ENCODE measurements around the gene USP19. TPM values are rescaled to one million over a fixed set of nuclear protein-coding genes. Genes with fewer than 3 reads are reported as not detected.

The USP19 gene
- total RNA-seq, result 26.2 and 35.1 TPM in 2 replicates

DNA sequence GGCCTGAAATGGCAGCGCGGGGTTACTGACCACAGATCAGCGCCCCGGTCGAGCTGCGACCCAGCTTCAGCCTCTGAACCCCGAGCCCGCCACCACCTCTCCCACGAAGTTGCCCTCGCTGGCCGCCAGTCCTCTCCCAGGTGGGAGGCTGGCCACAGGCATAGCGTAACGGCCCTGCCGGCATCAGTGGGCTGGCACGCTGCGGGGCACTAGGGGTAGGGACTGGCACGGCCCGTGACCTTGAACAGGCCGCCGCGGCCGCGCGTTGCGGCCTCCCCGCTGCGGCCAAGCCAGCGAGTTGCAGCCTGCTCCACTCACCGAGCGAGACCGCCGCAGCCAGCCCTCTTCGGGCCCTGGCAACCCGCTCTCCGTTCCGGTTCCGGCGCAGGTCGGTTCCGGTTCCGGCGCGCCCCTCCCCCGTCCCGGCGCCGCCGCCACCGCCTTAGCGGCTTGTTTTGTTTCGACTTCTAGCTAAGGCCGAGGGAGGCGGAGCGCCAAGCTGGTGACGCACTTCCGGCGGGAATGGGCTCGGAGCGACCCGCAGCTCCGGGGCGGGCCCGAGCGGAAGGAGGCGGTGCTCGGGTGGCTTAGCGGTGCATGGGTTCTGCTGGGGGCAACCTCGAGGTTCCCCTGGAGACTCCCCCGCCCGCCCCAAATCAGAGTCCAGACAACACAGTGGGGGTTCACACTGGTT lies at the start of gene USP19:
USP19 (minus strand) TSS at position 386 of the 694 bp plus-strand sequence. CDS start 1,678 bp downstream, outside the sequence.

DNA sequence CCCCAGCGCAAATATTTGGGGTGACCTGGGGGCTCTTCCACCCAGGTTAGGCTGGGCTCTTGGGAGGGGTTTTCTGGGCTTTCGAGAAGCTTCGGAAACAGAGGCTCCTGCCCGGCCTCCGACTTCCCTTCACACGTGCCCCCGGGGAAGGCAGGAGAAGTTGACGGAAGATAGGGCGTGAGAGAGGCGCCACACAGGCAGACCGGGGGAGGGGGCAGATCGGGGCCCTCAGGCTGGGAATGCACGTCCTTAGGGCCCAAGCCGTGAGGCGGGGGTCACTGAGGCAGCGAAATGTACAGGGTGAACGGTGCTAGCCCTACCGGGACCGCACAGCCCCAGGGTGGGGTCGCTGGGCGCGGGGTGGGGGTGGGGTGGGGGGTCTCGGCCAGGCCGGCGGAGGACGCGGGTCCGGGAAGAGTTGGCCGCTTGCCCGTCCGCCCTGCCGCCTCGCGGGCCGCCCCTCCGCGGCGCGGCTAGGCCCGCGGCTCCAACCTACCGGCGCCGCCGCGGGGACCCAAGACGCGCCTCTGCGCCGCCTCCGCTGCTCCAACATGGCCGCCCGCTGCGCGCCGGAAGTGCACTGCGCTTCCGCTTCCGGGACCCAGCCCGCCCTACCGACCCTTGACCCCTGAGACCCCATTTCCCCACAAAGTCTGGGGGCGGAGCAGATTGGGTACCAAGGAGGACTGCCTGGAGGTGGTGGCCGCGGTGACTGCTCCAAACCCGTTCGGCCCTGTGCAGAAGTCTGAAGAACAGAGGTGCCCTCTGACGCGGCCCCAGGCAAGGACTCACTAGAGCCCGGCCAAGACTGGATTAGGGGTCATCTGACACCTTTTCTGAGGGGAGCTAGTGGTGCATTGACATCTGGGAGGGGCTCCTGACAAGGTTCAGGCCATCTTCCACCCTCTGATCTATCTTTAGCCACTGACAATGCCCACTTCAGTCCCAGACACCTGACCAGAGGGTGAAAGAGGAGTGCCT lies 45.4 kb upstream of the USP19 start, which contains the start of gene CCDC71:
CCDC71 (minus strand) TSS at position 561 of the 981 bp plus-strand sequence. CDS start 2,123 bp downstream, outside the sequence.

DNA sequence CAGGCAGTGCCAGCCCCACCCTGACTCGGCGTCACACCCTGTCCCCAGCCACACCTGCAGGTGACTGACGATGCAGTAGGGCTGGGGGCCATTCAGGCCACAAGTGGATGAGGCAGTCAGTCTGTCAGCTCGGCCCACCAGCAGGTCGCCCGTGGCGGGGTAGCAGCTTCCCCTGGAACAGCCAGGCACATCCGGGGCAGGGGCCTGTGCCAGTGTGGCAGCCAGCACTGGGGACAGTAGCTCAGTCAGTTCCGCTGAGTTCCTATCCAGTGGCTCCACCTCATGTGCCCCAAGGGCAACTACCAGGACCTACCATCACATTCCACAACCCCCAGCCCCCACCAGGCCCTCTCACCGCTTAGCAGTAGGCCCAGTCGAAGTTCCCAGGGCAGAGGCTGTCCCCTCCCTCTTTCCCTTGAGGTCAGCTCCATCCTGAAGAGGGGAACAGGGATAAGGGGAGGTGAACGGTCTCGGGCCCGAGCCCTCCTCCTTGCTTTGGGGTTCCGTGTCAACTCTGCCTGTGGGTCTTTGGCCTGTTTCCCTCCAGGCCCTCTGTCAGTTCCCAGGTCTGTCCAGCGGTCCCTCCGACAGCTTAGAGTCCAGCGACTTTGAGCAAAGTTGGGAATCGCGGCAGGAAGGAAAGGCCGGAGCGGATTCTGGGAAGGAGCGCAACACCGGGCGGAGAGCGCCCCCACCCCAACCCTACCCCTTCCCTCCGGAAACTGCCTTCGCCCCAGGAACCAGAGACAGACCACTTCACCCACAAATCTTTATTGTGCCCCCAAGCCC lies 12.0 kb upstream of the USP19 start, which contains the start of gene LAMB2:
LAMB2 (minus strand) TSS at position 614 of the 789 bp plus-strand sequence; CDS start at position 431, 183 bp downstream.

GRCh38 chr3:49104427-49105291 lies 16.0 kb downstream of the USP19 start, which contains the start of gene QARS1:
TSS of gene QARS1 (minus strand) at chr3:49104757. CDS start at chr3:49104733, 24 bp downstream.

DNA sequence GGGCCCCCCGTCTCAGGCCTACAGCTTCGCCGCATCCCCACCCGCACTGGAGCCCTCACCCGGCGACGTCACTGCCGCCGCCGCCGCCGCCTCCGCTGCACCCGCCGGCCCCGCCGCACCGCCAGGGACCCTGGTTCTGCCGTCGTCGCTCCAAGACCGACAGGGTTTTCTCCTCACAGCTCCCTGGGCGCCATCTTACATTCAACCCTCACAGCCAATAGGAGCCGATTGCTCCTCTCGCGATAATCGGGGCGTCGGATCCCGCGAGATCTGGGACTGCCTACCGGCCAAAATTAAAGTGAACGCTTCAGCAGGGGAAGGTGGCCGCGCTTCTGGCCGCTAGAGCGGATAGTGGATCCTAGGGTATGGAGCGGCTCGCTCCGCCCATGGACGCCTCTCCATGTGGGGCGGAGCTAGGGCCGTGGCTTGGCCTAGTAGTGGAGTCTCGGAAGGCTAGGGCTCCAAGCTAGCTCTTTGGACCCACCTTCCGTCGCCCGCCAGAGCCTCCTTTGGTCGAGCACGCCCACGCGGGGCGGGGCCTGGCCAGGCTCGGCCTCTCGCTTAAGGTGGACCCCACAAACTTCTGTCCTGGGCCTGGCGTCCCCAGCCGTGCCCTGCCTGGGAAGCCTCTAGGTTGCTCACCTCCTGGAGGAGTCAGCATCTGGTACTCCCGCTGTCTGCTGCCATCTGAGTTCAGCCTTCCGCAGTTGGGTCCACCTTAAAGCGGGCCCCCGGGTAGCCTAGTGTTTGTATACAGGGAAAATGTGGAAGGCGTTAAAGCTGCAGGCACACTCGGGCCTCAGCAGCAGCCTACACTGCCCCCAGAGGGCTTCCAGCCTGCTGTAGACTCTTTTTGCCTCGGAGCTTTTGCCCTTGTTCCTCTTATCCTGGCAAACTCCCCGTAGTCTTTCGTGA lies 26.5 kb downstream of the USP19 start, which contains the start of gene QRICH1:
QRICH1 (minus strand) TSS at position 219 of the 915 bp plus-strand sequence. CDS start 17,054 bp downstream, outside the sequence.

Small RNAs within 50 kb of the gene (small RNA-seq; reads per million reads assigned to genes)
- 0.63 reads per million for gene RN7SL182P

Other genes starting within 250 kb of the USP19 start
- 15.4 and 18.4 TPM in 2 replicates for gene SLC25A20, start 221.9 kb downstream of the USP19 start, total RNA-seq
- gene ARIH2, start 202.0 kb downstream of the USP19 start, total RNA-seq, result 66.9 and 69.7 TPM in 2 replicates
- 14.3 and 16.8 TPM in 2 replicates for gene P4HTM, start 130.6 kb downstream of the USP19 start, total RNA-seq
- gene WDR6, start 113.4 kb downstream of the USP19 start, total RNA-seq, result 80.6 and 126 TPM in 2 replicates
- 31.0 and 35.0 TPM in 2 replicates for gene DALRD3, start 102.2 kb downstream of the USP19 start, total RNA-seq
- gene NDUFAF3, start 98.7 kb downstream of the USP19 start, total RNA-seq, result 31.5 and 32.8 TPM in 2 replicates
- gene IMPDH2, start 91.4 kb downstream of the USP19 start, total RNA-seq, result 270 and 275 TPM in 2 replicates
- 137 and 168 TPM in 2 replicates for gene QRICH1, start 26.8 kb downstream of the USP19 start, total RNA-seq
- 312 and 318 TPM in 2 replicates for gene QARS1, start 16.1 kb downstream of the USP19 start, total RNA-seq
- 189 and 254 TPM in 2 replicates for gene LAMB2, start 12.2 kb upstream of the USP19 start, total RNA-seq
- gene CCDC71, start 45.5 kb upstream of the USP19 start, total RNA-seq, result 18.4 and 22.1 TPM in 2 replicates
- 9.7 and 14.0 TPM in 2 replicates for gene KLHDC8B, start 50.8 kb upstream of the USP19 start, total RNA-seq
- gene C3orf62, start 156.4 kb upstream of the USP19 start, total RNA-seq, result 1.4 and 2.1 TPM in 2 replicates
- gene USP4, start 219.2 kb upstream of the USP19 start, total RNA-seq, result 36.5 and 44.4 TPM in 2 replicates
- gene GPX1, start 237.5 kb upstream of the USP19 start, total RNA-seq, result 363 and 403 TPM in 2 replicates

Measured in thoracic aorta endothelial cell (primary cell).